HG03196 (cell line): ENCODE measurements around the gene ENTHD1.

Experiments
- ATAC-seq: cut with Tn5 transposase; IDR thresholded peaks from one replicate; pipeline ENCODE4 v1.9.1; 2021; ENCODE audit not compliant: unreplicated experiment

The ENTHD1 gene

GRCh38 chr22:39800790-39801520 is 92.6 kb downstream of the ENTHD1 start:
- no peak for ATAC-seq

DNA sequence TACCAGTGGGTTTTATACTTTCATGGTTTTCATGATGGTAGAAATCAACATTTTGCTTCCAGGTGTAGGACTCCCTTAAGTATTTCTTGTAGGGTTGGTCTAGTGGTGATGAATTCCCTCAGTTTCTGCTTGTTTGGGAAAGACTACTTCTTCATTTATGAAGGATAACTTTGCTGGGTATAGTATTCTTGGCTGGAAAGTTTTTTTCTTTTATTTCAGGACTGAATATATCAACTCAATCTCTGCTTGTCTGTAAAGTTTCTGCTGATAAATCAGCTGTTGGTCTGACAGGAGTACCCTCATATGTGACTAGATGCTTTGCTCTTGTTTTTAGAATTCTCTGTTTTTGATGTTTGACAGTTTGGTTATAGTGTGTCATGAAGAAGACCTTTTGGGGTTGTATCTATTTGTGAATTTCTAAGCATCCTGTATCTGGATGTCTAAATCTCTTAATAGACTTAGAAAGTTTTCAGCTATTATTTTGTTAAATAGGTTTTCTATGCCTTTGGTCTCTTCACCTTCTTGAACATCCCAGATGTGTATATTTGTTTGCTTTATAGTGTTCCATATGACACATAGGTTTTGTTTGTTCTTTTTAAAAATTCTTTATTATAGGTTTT is 95.9 kb downstream of the ENTHD1 start:
- ATAC-seq = no peak

GRCh38 chr22:39789788-39790187 is 103.8 kb downstream of the ENTHD1 start:
- no peak for ATAC-seq

DNA sequence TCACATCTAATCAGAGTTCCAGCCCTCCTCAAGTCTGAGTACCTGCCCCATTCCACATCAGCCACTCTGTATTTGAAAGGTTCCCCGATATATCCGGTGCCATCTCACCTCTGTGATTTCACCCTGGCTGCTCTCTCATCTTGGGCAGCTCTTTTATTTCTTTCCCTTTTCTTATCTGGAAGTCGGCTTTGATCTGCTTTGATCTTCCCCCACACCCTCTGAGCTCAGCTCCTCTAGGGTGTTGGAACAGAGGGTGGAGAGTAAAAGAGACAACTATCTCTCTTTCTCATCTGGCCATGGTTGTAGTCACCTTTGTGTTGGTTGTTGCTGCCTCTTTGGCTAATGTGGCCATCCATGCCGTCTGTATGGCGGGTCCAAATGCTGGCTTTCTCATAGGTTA is 108.3 kb downstream of the ENTHD1 start:
- no peak for ATAC-seq

DNA sequence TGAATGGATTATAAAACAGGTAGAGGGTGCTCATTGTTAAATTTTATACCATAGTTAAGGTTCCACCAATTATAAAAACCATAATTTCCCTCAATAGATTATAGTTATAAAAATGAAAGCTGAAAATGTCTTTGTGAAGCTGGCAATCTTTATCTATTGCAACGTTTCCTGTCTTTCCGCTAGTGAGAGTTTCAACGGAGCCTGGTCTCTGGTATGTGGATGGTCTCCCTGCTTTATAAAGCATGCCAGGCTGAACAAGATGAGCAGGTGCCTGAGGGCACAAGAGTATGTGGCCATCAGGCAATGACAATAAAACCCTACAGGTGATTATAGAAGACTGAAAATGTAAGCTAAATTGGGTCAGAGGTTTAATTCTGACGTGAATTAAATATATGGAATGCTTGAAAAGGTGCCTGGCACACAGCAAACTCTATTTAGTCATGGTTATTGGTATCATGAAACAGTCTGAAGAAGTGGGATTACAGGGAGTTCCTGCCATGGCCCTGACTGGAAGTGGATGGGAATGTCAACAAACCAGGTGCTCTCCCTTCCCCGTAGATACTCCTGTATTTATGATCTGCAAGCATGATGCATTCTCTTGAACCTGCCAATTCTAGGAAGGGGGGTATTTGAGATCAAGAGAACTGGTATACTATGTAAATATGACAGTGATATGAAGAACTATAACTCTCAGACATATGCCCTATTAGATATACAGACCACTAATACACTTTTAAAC is 115.7 kb downstream of the ENTHD1 start:
- no peak for ATAC-seq

- ATAC-seq = no peak
These were observed 117.1 kb downstream of the ENTHD1 start for GRCh38 chr22:39776295-39777009.

DNA sequence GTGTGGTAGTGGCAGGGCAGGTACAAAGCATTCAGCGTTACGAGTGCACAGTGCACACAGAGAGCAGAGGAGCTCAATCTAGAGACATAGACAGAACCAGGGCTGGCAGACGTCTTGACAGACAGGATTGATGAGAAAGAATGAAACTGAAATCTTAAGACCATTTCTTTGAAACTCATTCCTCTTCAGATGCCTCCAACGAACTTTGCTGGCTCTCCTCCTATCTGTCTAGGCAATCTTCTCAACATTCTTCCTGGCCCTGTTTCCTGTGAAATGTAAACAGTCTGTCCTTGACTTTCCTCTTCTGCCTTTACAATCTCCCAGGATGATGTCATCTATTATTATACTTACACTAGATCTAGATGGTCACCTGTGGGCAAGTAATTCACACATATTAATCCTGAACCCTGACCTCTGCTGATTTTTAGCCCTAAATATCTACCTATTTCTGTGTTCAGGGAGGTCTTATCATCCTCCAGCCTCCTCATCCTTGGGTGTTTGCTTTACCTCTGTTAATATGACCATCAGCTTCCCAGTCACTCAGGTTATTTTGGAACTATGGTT is 119.5 kb downstream of the ENTHD1 start:
- ATAC-seq = peak; percentile 69

GRCh38 chr22:39773503-39773902 is 120.1 kb downstream of the ENTHD1 start:
- ATAC-seq = no peak

- no peak for ATAC-seq
These were observed 122.1 kb downstream of the ENTHD1 start for GRCh38 chr22:39771486-39771885.

DNA sequence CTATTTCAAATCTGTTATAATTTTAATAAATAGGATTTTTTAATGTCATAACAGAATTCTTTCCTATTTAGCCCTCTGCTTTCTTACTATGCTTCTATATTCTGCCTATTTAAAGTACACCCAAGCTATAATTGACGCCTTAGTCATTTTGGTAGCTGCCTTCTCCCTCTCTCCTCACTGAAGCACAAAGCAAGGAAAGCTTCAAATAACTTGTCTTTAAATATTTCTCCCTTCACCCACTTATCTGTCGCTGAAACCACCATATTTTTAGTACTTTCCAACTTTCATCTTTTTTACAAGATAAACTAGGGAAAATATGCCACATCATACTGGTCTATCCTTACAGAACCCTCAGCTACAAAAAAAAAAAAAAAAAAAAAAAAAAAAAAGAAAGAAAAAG is 127.9 kb downstream of the ENTHD1 start:
- no peak for ATAC-seq

DNA sequence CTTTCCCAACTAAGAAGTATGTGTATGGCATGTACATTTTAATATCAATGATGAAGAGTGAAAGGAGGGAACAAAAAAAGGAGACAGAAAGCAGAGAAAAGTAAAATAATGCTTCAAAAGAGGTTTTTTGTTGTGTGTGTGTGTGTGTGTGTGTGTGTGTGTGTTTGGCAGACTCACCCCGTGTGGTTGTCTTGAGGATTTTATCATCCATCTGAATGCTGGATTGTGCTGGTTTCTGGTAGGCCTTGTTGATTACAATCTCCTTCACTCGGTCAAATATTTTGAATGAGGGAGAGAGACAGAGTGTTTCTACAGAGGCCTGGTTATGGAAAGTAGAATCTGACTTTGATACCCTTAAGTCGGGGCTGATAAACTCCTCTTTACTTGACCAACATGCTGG is 128.5 kb downstream of the ENTHD1 start:
- no peak for ATAC-seq

- no peak for ATAC-seq
These were observed 130.3 kb downstream of the ENTHD1 start for GRCh38 chr22:39763276-39763675.

DNA sequence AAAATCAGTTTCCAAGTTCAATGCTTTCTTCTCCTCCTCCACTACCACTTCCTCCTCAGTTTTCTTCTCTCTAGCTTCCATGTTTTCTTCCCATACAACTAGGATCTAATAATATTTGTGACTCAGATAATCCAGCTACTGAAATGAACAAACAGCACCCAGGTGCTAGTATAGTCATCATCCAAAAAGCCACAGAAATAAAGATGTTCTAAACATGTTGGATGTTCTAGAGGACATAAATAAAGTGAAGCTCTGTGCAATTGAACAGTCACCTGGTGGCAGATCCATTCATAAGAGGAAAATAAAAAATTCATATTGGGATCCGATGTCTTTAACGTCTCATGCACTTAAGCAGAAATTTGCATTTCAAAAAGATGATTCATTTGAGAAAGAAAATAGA is 142.8 kb downstream of the ENTHD1 start:
- ATAC-seq = no peak

DNA sequence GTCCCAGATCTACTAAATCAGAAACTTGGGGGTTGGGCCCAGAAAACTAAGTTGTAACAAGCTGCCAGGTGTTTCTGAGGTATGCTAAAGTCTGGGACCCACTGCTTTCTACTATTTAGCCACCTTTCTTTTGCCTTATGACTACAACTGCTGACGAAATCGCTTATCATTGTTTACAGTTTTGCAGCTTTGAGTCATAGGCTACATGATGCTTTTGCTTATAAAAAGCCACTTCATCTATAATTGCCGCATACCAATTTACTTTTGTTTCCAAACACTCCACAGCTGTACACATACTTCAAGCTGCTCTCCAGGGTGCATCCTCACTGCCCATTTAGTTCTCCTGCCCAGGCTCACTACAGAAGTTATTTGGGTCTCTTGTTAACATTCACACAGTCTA is 144.7 kb downstream of the ENTHD1 start:
- ATAC-seq = no peak

DNA sequence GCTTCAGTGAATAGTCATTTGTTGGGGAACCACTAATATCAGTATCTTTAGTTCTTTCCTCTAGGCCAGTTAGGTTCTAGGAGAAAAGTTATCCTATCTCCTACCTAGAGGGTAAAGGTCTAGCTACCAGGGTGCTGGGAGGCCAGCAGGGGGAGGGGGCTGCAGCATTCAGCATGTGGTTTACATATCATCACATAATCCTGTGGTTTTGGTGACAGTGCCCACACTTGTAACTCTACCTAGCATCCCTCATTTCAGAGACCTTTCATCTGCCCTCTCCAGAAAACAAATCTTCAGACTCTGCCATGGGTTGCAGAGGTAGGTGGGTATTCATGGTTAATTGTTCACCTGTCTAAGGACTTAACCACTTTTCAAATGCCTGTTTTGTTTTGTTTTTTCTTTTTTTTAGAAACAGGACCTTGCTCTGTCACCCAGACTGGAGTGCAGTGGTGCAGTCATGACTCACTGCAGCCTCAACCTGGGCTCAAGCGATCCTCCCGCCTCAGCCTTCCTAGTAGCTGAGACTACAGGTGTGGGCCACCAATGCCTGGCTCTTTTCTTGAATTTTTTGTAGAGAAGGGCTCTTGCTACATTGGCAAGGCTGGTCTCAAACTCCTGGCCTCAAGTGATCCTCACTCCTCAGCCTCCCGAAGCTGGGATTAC is 146.8 kb downstream of the ENTHD1 start:
- no peak for ATAC-seq

DNA sequence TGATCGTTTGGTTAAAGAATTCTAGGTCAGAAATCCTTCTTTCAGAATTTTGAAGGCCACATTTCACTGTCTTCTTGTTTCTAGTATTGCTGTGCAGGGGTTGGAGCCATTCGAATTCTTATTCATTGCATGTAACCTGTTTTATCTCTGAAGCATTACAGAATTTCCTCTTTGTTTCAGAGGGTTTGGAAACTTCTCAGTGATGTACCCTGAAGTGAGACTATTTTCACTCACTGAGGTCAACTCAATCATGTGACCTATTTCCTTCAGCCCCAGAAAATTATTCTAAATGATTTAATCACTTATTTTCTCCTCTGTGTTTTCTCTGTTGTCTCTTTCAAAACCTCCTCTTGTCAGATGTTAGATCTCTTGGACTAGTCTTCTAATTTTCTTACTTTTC is 147.8 kb downstream of the ENTHD1 start:
- ATAC-seq = no peak

DNA sequence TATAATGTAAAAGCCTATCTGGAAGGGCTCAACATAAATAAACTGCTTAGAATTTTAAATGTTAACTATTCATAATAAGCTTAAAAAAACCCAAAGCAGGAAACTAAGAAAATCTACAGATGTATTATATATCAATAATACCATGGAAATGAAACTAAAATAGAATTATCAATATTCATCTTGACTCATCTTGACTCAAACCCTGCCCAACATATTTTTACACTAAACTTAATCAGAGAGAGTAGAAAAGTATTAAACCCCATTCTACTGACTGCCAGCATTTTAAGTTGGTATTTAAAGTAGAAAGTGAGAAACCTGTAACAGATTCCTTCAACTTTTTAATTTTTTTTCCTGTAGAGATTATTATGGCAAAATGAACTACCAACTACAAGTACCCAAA is 149.2 kb downstream of the ENTHD1 start:
- no peak for ATAC-seq

DNA sequence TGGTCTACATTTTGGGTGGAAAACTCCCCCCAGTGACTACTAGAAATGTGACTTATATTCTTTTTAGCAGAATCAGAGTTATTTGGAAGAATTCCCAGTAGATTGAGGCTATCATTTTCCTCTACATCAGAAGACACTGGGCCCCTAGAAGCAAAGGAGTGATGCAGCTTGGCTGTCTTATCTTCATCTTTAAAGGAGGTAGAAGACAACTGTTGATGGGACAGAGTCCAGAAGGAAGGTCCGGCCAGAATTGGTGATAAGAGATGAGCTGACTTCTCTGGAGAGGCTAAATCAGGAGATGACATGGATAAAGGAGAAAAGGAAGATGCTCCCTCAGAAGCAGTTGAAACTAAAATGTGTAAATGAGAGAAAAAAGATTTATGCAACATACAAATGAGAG is 149.6 kb downstream of the ENTHD1 start:
- no peak for ATAC-seq

DNA sequence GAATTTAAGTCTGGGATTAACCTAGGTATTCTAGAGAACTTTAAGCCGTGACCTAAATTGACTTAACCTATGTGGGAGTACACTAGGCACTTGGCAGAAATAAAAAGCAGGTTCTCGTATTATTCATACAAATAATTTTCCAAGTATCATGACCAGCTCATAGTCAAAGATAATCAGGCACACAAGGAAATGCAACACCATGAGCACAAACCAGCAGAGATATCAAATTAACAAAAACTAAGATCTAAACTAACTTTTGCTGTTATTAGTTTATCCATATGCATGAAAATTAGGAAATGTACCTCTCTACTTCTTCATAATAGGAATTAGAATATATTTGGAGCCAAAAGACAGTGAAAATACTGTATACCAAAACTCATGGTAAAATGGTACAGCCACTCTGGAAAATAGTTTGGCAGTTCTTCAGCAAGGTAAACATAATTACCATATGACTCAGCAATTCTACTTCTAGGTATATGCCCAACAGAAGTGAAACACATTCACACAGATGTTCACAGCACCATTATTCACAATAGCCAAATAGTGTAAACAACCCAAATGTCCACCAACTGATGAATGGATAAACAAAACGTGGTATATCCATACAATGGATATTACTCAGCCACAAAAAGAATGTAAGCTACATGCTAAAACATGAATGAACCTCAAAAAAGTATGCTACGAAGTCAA is 154.1 kb downstream of the ENTHD1 start:
- no peak for ATAC-seq

DNA sequence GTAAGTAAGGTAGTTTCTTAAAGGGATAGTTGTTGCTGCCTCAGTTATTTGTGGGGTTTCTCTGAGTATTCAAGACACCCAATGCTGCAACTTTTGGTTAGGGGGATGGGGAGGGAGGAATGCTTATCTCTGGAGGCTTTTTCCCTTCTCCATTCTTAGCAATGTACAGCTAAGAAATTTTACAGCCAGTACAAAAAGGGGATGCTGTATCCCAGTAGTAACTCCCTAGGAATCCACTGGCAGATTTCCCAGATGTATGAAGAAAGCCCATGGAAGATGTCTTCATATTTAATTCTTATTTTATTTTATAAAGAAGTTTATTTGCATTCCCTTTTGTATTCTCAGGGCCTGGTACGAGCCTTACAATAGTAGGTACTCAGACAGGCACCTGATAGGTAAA is 154.8 kb downstream of the ENTHD1 start:
- no peak for ATAC-seq
